Thyroid gland (tissue), 4 donors: Measurements from ENCODE around the gene KCTD17.
A peak's percentile ranks its signal among the peaks of the same experiment; 100 is the strongest.

ENCODE experiments used
- CTCF ChIP-seq, 6 experiments: fragments of 200-600 bp in 3 of 6; fragments of 450-650 bp in 3 of 6; sonication (generic) in 3 of 6; IDR thresholded peaks; one replicate each; pipeline ENCODE4 v1.5.1; 2016 to 2019; ENCODE audit warnings: antibody characterized with exemption in 6 of 6, mild to moderate bottlenecking in 2 of 6, inconsistent platforms in 1 of 6, moderate library complexity in 1 of 6
- POLR2A ChIP-seq, 2 donors: fragments of 450-650 bp; IDR thresholded peaks; one replicate each; pipeline ENCODE4 v1.6.1; 2017; ENCODE audit warnings: antibody characterized with exemption in 2 of 2, mild to moderate bottlenecking in 2 of 2, moderate library complexity in 1 of 2

DNA sequence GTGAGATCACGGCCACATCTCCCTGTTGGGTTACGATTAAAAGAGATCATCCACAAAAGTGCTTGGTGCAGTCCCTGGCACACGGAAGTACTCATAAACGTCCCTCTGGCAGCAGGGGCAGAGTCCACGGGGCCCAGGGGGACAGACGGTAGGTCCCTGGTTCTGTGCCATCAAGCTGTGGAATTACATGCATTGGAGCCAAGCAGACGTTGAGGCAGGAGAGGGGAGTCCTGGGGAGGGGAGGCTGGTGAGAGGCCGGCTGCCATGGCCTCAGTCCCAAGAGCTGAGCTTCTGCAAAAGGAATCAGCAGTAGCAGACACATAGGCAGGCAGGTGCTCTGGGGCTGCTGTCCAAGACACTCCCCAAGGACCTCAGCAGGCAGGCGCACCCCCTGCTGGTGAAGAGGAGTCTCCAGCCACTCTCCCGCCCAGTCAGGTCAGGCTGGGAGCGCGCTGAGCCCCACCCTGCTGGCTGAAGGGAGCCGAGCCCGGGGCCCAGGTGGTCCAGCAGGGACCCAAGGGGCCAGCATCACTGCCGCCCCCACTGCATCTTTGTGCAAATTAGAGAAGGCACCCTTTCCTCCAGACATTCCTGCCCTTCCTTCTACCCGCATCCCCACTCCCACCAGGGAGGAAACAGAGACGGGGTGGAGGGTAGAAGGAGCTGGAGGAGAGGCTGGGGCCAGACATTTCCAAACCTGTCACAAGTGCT, 7.6 kb upstream of the KCTD17 start:
- peak in 5 of 6 experiments; percentile 55 to 78 (median 64) for TF ChIP-seq CTCF (IDR thresholded peaks at IDR 0.05)
- TF ChIP-seq POLR2A (IDR thresholded peaks at IDR 0.05) = no peak
